ENCODE results near the gene ARPC5L.
"Not testable (repeated sequence)": the region's sequence is repeated elsewhere in the genome, so short reads cannot be mapped to it uniquely, and the experiment has no call there.

ARPC5L gene

GRCh38 chr9:124861342-124862229 lies at the start of gene ARPC5L, which contains the start of gene RPL35:
TSS of gene ARPC5L (plus strand) at chr9:124862130. CDS start at chr9:124869291, 7,161 bp downstream.
TSS of gene RPL35 (minus strand) at chr9:124861957. CDS start at chr9:124861912, 45 bp downstream.
- peak; percentile 96 to 99 (median 98) for DNase-seq

- peak; percentile 71 to 82 (median 73) for DNase-seq
Measured at GRCh38 chr9:124812441-124812876, 49.5 kb upstream of the ARPC5L start.

GRCh38 chr9:124813041-124813440 lies 48.9 kb upstream of the ARPC5L start:
- no peak for DNase-seq

- DNase-seq = no peak
Measured at GRCh38 chr9:124813501-124814163, 48.3 kb upstream of the ARPC5L start.

- no peak for DNase-seq
Measured at GRCh38 chr9:124814164-124814535, 47.8 kb upstream of the ARPC5L start.

- no peak for DNase-seq
Measured at GRCh38 chr9:124815601-124816000, 46.3 kb upstream of the ARPC5L start.

- DNase-seq = peak; percentile 16 to 25 (median 21)
Measured at GRCh38 chr9:124818431-124819281, 43.3 kb upstream of the ARPC5L start.

GRCh38 chr9:124820698-124821623 lies 41.0 kb upstream of the ARPC5L start:
- DNase-seq = no peak

GRCh38 chr9:124828489-124829333 lies 33.2 kb upstream of the ARPC5L start:
- no peak for DNase-seq

GRCh38 chr9:124829334-124829669 lies 32.6 kb upstream of the ARPC5L start:
- DNase-seq = no peak

GRCh38 chr9:124830593-124830992 lies 31.3 kb upstream of the ARPC5L start:
- DNase-seq = no peak

- no peak for DNase-seq
Measured at GRCh38 chr9:124831642-124832364, 30.1 kb upstream of the ARPC5L start.

GRCh38 chr9:124834591-124834990 lies 27.3 kb upstream of the ARPC5L start:
- DNase-seq = peak in 1 of 3 donors; percentile 14

- DNase-seq = no peak
Measured at GRCh38 chr9:124835026-124835557, 26.8 kb upstream of the ARPC5L start.

- DNase-seq = not testable (repeated sequence)
Measured at GRCh38 chr9:124838132-124838531, 23.8 kb upstream of the ARPC5L start.

- not testable (repeated sequence) for DNase-seq
Measured at GRCh38 chr9:124838567-124839275, 23.2 kb upstream of the ARPC5L start.

- peak; percentile 35 to 60 (median 44) for DNase-seq
Measured at GRCh38 chr9:124839612-124840299, 22.2 kb upstream of the ARPC5L start.

- peak; percentile 34 to 46 (median 42) for DNase-seq
Measured at GRCh38 chr9:124840300-124840833, 21.6 kb upstream of the ARPC5L start.
